ENCODE results near the gene GNAO1. TPM values are rescaled to one million over a fixed set of nuclear protein-coding genes. Genes with fewer than 3 reads are reported as not detected.

The GNAO1 gene
- total RNA-seq, 2 experiments from 2014 or later: 1.5 to 2.3 TPM

- H3K4me1 Mint-ChIP-seq: no peaks in the 10 kb centered on the region
- ATAC-seq (no peak), DNase-seq (no peak)
- H3K9me3 Mint-ChIP-seq (ENCODE audit: low read depth): no peaks in the 10 kb centered on the region
- H3K36me3 Mint-ChIP-seq (ENCODE audit: low read depth): peaks cover 50% of the 10 kb centered on the region
- intact Hi-C loops (cut with DNase I, micrococcal nuclease): no loop called here
- CTCF ChIA-PET: no interaction called here
- POLR2A ChIA-PET: no interaction called here
- H3K4me3 Mint-ChIP-seq: no peak overlapping the region
- H3K27me3 Mint-ChIP-seq: no peaks in the 10 kb centered on the region
- H3K27ac Mint-ChIP-seq: no peak overlapping the region
Observed at GRCh38 chr16:56399486-56399885, 208.2 kb downstream of the GNAO1 start.

GRCh38 chr16:56400458-56400857 lies 209.2 kb downstream of the GNAO1 start:
- POLR2A ChIA-PET: no interaction called here
- no peak overlapping the region for H3K27ac Mint-ChIP-seq
- DNase-seq (no peak), ATAC-seq (no peak)
- no peak overlapping the region for H3K4me3 Mint-ChIP-seq
- no peaks in the 10 kb centered on the region for H3K9me3 Mint-ChIP-seq (ENCODE audit: low read depth)
- H3K27me3 Mint-ChIP-seq: no peaks in the 10 kb centered on the region
- intact Hi-C loops (cut with DNase I, micrococcal nuclease): no loop called here
- no peaks in the 10 kb centered on the region for H3K4me1 Mint-ChIP-seq
- peaks cover 51% of the 10 kb centered on the region for H3K36me3 Mint-ChIP-seq (ENCODE audit: low read depth)
- CTCF ChIA-PET: interaction anchor here (0.6 to 1.6 kb wide), 3 partner anchors 11 to 57 kb away, joined by 3 to 5 read pairs (median 3); no protein-coding TSS in a partner anchor

GRCh38 chr16:56401482-56401881 lies 210.2 kb downstream of the GNAO1 start:
- intact Hi-C loops (cut with DNase I, micrococcal nuclease): no loop called here
- ATAC-seq: peak; percentile 47

GRCh38 chr16:56405977-56406672 lies 214.8 kb downstream of the GNAO1 start:
- Mint-ChIP-seq H3K9me3 (ENCODE audit: low read depth) (no peaks in the 10 kb centered on the region), H3K27ac (no peak overlapping the region), H3K4me1 (peaks cover 6% of the 10 kb centered on the region), H3K27me3 (no peaks in the 10 kb centered on the region), H3K4me3 (no peak overlapping the region), H3K36me3 (ENCODE audit: low read depth) (peaks cover 46% of the 10 kb centered on the region)
- POLR2A ChIA-PET: no interaction called here
- no peak for DNase-seq
- CTCF ChIA-PET: no interaction called here
- no peak for ATAC-seq
- intact Hi-C loops (cut with DNase I, micrococcal nuclease): no loop called here

More at GRCh38 chr16:56401482-56401881, 210.2 kb downstream of the GNAO1 start:
- Mint-ChIP-seq H3K4me3 (no peak overlapping the region), H3K27ac (no peak overlapping the region), H3K4me1 (no peaks in the 10 kb centered on the region), H3K9me3 (ENCODE audit: low read depth) (no peaks in the 10 kb centered on the region), H3K36me3 (ENCODE audit: low read depth) (peaks cover 46% of the 10 kb centered on the region), H3K27me3 (no peaks in the 10 kb centered on the region)
- peak; percentile 28 for DNase-seq
- POLR2A ChIA-PET: no interaction called here
- CTCF ChIA-PET: interaction anchor here (0.5 to 2.0 kb wide), 11 partner anchors 8 to 301 kb away, joined by 3 to 5 read pairs (median 3); partner anchors contain the start of gene BBS2

Small RNAs within 50 kb of the gene (microRNA-seq; reads per million reads assigned to microRNA genes)
- gene MIR3935 (ENCODE audit: borderline replicate concordance): not detected

Other genes with a start within 250 kb of the GNAO1 start
- gene AMFR, start 234.1 kb downstream of the GNAO1 start, total RNA-seq: 10 to 100 TPM; 34.0 to 48.0 TPM